SKM-1 treated with dmso at 0.1 percent for 144 hours (cell line): ENCODE measurements around the gene GNG4.

Source experiments
- DNase-seq: peaks from one replicate; lab custom pipeline; 2025; ENCODE audit not compliant: unreplicated experiment; lab: John Stamatoyannopoulos, UW

Gene GNG4

DNA sequence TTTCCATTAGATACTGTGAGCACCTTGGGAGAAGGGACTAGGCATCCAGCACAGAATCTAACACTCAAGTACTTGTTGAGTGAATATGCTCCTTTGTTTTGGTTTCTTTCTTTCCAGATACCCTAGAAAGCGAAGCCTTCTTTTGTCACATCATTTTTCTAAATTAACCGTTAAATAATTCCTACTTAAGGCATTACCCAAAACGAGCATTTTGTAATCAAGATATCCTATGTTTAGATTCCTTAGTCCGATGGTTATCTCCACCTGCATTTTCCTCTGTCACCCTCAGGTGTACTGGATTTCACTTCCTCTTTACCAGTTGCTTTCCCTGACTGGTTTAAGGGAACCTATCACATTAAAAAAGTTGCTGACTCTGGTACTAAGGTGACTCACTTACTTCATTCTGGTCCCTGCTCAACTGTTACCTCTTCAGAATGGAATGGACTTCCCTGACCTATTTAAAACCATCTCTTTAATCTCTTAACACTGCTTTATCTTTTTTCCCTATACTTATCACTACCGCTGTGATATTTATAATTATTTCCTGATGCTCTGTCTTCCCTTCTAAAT is 148.5 kb downstream of the GNG4 start:
- peak; percentile 17 for DNase-seq
